NCI-H1092 treated with DMSO at 0.1 percent for 48 hours (cell line): ENCODE measurements around the gene S1PR3.
"Not testable (repeated sequence)": the region's sequence is repeated elsewhere in the genome, so short reads cannot be mapped to it uniquely, and the experiment has no call there.

Experiments used
- DNase-seq: peaks from one replicate; lab custom pipeline; 2025; lab: John Stamatoyannopoulos, UW

S1PR3 gene

GRCh38 chr9:88991066-88992034 lies at the start of gene S1PR3:
S1PR3 (plus strand) TSS chr9:88991468; CDS start chr9:89001201, 9,733 bp downstream.
- DNase-seq: no peak

- DNase-seq: not testable (repeated sequence)
These were observed 49.7 kb upstream of the S1PR3 start for GRCh38 chr9:88941586-88941985.

DNA sequence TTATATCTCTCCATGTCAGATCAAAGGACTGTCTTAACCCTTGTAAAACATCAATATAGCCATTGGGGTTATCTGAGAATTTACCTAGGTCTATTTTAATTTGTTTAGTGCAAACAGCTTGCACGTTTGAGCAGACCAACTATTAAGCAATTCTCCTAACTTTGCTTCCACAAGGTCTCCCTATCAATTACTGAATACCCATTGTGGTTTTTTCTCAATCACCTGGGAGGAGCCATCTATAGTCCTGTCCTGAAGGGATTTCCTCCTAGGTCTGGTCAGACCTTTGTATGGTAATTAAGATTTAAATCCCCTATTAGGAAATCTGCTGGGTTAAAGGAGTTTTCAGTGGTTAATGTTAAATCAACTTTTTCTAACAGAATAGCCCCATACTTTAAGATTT lies 48.9 kb upstream of the S1PR3 start:
- DNase-seq: no peak

DNA sequence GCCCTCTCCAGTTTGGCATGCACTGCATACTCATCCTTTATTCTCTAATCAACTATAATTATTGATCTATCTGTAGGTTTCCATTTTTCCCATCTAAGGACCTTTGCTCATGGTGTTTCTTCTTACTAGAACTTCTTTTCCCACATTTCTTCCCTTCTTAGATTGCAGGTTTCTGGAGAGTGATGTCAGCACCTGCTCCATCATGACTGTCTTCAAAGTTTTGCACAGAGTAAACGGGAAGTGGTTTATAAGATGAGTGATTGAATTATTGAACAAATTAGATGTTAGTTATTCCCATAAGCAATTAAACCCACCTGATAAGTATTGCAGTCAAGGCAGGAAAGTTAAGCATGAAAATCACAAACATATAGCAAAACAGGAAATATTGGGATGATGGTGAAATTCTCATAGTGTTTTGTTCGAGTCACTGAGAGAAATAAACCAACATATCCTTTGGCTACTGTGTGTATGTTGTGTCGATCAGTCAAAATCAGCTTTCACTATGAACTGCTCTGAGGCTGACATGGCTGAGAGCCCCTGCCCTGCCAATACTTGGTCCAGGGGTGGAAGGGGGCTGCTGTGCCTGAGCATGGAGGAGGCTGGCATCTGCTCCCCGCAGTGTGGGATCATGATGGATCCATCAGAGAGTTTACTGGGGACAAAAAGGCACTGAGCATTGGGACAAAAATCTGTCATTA lies 45.5 kb upstream of the S1PR3 start:
- DNase-seq: no peak

DNA sequence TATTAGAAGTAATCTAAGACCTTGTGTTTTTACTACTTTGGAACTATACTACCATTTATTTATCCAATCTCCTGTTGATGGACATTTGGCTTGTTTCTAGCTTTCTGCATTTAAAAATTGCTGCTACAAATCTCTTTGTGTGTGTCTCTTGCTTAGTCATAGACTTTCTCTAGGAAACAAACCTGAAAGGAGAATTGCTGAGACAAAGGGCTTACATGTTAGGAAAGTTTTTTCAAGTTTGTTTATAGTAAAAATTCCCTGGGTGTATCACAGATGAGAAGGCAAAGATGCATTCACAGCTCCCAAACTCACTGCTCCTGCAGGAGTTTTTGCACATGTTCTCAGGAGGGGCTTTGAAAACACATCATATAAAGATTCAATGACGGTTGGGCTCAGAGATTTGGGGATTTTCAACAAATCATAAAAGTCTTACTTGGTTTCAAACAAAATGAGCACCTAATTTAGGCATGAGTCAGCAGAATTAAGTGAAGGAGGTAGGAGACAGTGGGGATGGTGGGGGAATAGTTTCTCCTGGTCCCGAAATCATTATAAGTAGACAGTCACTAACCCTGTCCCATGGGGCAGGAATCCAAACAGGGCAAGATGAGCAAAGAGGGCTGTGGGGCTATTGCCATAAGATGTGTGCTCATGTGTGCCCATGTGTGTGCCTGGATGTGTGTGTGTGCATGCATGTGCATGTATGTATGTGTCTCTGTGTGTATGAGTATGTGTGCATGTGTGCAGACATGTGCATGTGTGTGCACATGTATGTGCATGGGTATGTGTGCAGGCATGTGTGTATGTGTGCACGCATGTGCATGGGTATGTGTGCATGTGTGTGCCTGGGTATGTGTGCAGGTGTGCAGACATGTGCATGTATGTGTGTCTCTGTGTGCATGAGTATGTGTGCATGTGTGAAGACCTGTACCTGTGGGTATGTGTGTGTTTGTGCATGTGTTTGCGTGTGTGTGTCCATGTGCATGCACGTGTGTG lies 43.4 kb upstream of the S1PR3 start:
- DNase-seq: no peak

GRCh38 chr9:88949425-88949824 lies 41.8 kb upstream of the S1PR3 start:
- no peak for DNase-seq

- no peak for DNase-seq
These were observed 41.3 kb upstream of the S1PR3 start for GRCh38 chr9:88949961-88950340.

GRCh38 chr9:88950341-88951154 lies 40.7 kb upstream of the S1PR3 start:
- DNase-seq: no peak

GRCh38 chr9:88951155-88951542 lies 40.1 kb upstream of the S1PR3 start:
- DNase-seq: no peak

DNA sequence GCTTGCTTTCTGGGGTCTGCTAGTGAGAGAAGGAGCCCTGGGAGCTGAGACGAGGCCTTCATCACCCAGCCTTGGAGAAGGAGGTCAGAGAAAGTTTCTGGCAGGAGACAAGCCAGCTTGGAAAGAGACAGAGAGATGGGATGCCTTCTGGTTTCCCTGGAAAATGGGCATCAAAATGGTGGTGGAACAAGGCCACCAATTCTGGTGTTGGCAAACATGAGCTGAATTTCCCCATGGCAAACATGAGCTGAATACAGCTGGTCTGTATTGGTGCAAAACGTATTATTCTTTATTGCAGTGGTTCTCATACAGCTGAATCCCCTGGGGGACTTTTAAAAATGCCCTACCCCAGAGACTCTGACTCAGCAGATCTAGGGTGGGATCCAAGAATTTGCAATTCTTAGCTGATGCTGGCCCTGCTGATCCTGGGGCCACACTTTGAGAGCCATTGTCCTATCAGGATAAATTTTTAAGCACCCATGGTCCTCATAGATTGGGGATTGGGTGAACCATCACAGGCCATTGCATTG lies 39.1 kb upstream of the S1PR3 start:
- DNase-seq: no peak

DNA sequence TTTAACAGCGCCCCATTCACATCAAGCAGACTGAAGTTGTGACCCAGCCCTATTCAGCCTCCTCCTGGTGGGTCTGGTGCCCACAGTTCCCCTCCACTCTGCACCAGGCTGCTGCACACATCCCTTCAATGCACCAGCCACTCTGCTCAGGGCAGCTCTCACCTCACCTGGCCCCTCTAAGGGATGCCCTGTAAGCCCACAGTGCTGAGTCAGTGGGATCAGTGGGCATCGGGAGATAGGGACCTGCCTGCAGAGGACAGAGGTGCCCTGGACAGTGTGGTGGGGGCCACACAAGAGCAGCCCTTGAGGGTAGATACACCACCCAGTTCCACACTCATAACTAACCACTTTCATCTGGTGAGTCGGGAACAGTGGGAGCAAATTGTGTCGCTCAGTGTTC lies 38.3 kb upstream of the S1PR3 start:
- DNase-seq: no peak

DNA sequence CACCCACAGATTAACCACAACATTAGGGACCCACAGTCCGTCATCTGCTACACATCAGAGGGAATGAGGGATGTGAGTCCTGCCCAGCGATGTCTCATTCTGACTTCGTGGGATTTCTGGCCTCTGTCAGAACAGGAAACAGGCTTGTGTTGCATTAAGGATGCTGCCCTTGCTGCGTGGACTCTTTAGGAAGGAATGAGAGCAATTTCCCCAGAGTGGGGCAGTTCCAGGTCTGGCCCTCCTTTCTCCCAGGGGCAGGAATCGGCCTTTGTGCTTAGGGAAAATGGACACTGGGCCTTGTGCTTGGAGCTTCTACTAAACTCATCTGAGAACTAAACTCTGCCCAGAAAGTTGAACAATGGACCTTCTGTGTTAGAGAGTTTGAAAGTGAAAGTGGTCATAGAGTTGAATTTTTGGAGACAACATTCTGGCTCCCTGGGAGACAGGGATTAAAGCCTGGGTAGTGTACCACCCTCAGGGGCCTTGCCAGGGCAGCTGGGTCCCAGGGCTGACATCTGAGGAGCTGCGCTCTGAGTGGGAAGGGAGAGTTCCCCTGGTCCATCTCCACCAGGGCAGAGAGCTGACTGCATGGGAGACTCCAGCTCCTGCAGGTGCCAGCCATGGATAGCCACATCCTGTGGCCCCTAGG lies 37.8 kb upstream of the S1PR3 start:
- no peak for DNase-seq

DNA sequence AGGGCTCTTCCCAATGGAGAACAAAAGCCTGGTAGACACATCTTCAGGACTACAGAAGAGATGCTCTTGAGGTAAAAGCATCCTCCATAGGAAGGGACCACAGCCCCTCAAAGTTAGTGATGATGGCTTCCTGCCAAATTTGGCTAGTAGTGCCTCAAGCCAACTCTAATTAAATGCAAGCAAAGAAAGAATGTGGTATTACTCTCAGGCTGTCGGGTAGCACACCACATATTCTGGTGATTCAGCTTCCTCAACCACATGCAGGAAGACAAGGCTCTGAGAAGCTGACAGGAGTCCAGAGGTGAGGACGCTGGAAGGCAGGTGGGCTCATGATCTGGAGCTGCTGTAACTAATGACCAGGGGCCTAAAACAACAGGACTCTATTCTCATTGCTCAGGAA lies 37.2 kb upstream of the S1PR3 start:
- DNase-seq: no peak

- DNase-seq: no peak
These were observed 33.7 kb upstream of the S1PR3 start for GRCh38 chr9:88957526-88957925.

DNA sequence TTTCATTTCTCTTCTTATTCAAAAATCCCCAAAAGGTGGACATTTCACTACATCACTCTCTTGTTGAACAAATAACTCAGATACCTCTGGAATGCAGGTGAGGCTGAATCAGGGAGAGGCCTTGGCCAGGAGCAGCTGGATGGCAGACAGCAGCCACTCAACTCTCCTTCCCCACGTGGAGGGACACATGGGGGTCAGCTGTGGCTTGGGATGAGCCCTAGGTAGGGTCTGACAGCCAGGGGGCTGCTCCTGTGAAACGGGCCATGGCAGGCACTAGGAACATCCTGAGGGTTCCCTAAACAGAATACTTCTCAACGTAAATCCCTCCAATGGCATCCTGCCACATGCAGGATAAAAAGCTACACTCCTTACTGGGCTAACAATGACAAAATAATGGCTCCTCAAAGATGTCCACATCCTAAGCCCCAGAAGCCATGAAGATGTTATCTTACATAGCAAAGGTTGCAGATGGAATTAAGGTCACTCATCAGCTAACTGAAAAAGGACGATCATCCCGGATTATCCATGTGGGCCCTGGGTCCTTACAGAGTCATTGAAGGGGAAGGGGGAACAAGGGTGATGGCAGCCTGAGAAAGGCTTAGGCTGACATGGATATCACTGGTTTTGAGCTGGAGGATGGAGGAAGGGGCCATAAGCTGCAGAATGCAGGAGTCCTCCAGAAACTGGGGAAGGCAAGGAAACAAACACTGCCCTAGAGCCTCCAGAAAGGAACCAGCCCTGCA lies 31.4 kb upstream of the S1PR3 start:
- DNase-seq: no peak

- DNase-seq: no peak
These were observed 30.6 kb upstream of the S1PR3 start for GRCh38 chr9:88960632-88961031.

DNA sequence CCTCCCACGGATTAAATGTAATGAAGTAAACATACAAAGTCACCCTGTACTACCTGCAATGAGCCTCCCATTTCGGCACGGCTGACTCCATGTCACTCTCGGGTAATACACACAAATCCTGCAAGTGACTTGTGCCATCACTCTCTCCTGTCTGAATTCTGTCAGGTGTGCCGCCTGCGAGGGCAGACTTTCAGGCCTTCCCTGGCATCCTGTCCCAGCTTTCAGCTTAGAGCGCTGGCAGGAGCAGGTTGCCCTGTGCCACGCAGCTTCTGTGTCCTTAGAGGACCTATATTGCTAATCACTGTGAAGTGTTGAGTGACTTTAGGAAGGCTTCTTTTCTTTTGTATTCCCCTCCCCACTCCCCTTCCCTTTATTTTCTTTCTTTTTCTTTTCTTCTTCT lies 25.8 kb upstream of the S1PR3 start:
- DNase-seq: no peak

GRCh38 chr9:88966894-88967676 lies 24.2 kb upstream of the S1PR3 start:
- DNase-seq: no peak

DNA sequence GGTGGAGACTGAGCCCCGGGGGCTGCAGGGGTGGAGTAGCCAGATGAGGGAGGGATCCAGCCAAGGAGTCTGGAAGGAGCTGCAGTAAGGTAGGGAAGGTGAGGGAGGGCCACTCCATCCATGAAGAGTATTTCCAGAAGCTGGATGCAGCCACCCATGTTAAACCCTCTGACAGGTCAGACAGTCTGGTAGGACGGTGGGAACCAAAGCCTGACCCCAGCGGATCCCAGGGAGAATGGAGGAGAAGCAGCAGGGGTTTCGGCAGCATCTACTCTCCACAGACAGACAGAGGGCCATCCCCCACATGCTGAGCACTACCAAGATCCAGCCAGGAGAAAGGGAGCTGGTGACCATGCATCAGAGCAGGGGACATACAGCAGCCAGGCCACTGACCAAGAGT lies 22.5 kb upstream of the S1PR3 start:
- no peak for DNase-seq
